HG02943 (cell line): Measurements from ENCODE around the gene ARL15.

ENCODE experiments used
- ATAC-seq: cut with Tn5 transposase; IDR thresholded peaks from one replicate; pipeline ENCODE4 v1.9.1; 2021; ENCODE audit warnings: mild to moderate bottlenecking, low read depth, moderate library complexity; ENCODE audit not compliant: unreplicated experiment

The ARL15 gene

GRCh38 chr5:54214722-54215121 lies 95.7 kb downstream of the ARL15 start:
- no peak for ATAC-seq

GRCh38 chr5:54212331-54212730 lies 98.0 kb downstream of the ARL15 start:
- no peak for ATAC-seq

- no peak for ATAC-seq
Observed at GRCh38 chr5:54211912-54212311, 98.5 kb downstream of the ARL15 start.

- no peak for ATAC-seq
Observed at GRCh38 chr5:54207566-54207965, 102.8 kb downstream of the ARL15 start.

GRCh38 chr5:54206580-54207229 lies 103.7 kb downstream of the ARL15 start:
- ATAC-seq: no peak

GRCh38 chr5:54205918-54206317 lies 104.5 kb downstream of the ARL15 start:
- no peak for ATAC-seq

- no peak for ATAC-seq
Observed at GRCh38 chr5:54205453-54205852, 104.9 kb downstream of the ARL15 start.

GRCh38 chr5:54197018-54197417 lies 113.4 kb downstream of the ARL15 start:
- ATAC-seq: no peak

- ATAC-seq: no peak
Observed at GRCh38 chr5:54195701-54196100, 114.7 kb downstream of the ARL15 start.

- ATAC-seq: no peak
Observed at GRCh38 chr5:54194318-54194717, 116.1 kb downstream of the ARL15 start.

GRCh38 chr5:54187694-54188093 lies 122.7 kb downstream of the ARL15 start:
- no peak for ATAC-seq

- ATAC-seq: no peak
Observed at GRCh38 chr5:54186912-54187445, 123.4 kb downstream of the ARL15 start.

GRCh38 chr5:54186108-54186507 lies 124.3 kb downstream of the ARL15 start:
- ATAC-seq: no peak

- no peak for ATAC-seq
Observed at GRCh38 chr5:54184806-54185205, 125.6 kb downstream of the ARL15 start.

GRCh38 chr5:54180630-54181031 lies 129.7 kb downstream of the ARL15 start:
- no peak for ATAC-seq

- ATAC-seq: no peak
Observed at GRCh38 chr5:54178991-54179390, 131.4 kb downstream of the ARL15 start.

- no peak for ATAC-seq
Observed at GRCh38 chr5:54178207-54178606, 132.2 kb downstream of the ARL15 start.

GRCh38 chr5:54177058-54177457 lies 133.3 kb downstream of the ARL15 start:
- ATAC-seq: no peak

- ATAC-seq: no peak
Observed at GRCh38 chr5:54176066-54176830, 134.1 kb downstream of the ARL15 start.

GRCh38 chr5:54173251-54173650 lies 137.1 kb downstream of the ARL15 start:
- ATAC-seq: no peak

- peak; percentile 62 for ATAC-seq
Observed at GRCh38 chr5:54171645-54172384, 138.6 kb downstream of the ARL15 start.
